HUES6 (cell line): Measurements from ENCODE around the gene TEPSIN.
A peak's percentile ranks its signal among the peaks of the same experiment; 100 is the strongest.

Experiments
- H3K27ac ChIP-seq: 2 replicates; pipeline ENCODE4 v1.7.0; 2013; ENCODE audit warnings: low read depth, mild to moderate bottlenecking, low read length, inconsistent platforms
- H3K27me3 ChIP-seq: 2 replicates; pipeline ENCODE4 v1.6.1; 2013; ENCODE audit warnings: low read length; ENCODE audit not compliant: control insufficient read depth, insufficient read depth
- H3K36me3 ChIP-seq: 2 replicates; pipeline ENCODE4 v1.6.1; 2013; ENCODE audit warnings: low read length; ENCODE audit not compliant: control insufficient read depth, insufficient read depth
- H3K4me1 ChIP-seq: 2 replicates; pipeline ENCODE4 v1.6.1; 2013; ENCODE audit warnings: low read length; ENCODE audit not compliant: control insufficient read depth, insufficient read depth
- H3K4me3 ChIP-seq: 2 replicates; pipeline ENCODE4 v1.5.1; 2013; ENCODE audit warnings: low read depth, low read length
- H3K9ac ChIP-seq: one replicate; pipeline ENCODE4 v1.6.1; 2013; ENCODE audit warnings: mild to moderate bottlenecking, low read length
- H3K9me3 ChIP-seq: 2 replicates; pipeline ENCODE4 v1.6.1; 2013; ENCODE audit warnings: low read depth, low read length; ENCODE audit not compliant: control insufficient read depth, insufficient read depth

Gene TEPSIN, protein sequence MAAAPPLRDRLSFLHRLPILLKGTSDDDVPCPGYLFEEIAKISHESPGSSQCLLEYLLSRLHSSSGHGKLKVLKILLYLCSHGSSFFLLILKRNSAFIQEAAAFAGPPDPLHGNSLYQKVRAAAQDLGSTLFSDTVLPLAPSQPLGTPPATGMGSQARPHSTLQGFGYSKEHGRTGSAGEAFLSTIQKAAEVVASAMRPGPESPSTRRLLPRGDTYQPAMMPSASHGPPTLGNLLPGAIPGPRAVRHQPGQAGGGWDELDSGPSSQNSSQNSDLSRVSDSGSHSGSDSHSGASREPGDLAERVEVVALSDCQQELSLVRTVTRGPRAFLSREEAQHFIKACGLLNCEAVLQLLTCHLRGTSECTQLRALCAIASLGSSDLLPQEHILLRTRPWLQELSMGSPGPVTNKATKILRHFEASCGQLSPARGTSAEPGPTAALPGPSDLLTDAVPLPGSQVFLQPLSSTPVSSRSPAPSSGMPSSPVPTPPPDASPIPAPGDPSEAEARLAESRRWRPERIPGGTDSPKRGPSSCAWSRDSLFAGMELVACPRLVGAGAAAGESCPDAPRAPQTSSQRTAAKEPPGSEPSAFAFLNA

DNA sequence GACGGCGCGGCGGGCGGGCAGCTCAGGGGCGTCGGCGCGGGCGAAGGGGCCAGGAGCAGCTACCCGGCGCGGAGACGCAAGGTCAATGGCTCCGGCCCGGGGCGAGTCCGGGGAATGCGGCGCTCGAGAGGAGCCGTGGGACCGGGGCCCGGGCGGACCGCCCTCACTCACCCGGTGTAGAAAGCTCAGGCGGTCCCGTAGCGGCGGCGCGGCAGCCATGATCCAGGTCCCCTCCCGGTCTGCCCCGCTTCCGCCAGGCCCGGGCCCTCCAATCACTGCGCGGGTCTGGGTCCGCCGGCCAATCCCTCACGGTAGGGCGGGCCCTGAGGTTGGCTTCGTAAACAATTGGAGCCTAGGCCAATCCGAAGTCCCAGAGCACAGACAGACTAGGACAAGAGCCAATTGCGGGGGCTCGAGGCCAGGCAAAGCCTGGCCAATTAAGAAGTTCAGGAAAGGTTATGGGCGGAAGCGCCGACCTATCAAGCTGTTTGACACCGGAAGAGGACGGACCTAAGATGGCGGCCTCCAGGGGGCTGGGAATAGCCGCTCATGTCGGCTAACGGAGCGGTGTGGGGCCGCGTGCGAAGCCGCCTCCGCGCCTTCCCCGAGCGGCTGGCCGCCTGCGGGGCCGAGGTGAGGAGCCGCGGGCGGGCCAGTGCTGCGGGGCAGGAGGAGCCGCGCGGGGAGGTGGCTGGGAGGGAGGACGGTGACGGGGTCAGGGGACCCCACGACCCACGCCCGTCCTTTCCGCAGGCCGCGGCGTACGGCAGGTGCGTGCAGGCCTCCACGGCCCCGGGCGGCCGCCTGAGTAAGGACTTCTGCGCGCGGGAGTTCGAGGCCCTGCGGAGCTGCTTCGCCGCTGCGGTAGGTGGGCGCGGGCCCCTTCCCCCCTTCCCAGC is at the start of gene TEPSIN, which contains the start of gene NDUFAF8:
TEPSIN (minus strand) TSS at position 241 of the 899 bp plus-strand sequence; CDS start at position 219, 22 bp downstream.
NDUFAF8 (plus strand) TSS at position 504 of the 899 bp plus-strand sequence; CDS start at position 550, 46 bp downstream.
- Histone ChIP-seq H3K4me3 (peak within 1 kb of the TSS; percentile 85), H3K27ac (peak within 1 kb of the TSS; percentile 80), H3K27me3 (no peaks in the 10 kb centered on the region), H3K9ac (peak within 1 kb of the TSS; percentile 90), H3K4me1 (peaks cover 21% of the 10 kb centered on the region), H3K9me3 (no peaks in the 10 kb centered on the region), H3K36me3 (peaks cover 9% of the 10 kb centered on the region)

DNA sequence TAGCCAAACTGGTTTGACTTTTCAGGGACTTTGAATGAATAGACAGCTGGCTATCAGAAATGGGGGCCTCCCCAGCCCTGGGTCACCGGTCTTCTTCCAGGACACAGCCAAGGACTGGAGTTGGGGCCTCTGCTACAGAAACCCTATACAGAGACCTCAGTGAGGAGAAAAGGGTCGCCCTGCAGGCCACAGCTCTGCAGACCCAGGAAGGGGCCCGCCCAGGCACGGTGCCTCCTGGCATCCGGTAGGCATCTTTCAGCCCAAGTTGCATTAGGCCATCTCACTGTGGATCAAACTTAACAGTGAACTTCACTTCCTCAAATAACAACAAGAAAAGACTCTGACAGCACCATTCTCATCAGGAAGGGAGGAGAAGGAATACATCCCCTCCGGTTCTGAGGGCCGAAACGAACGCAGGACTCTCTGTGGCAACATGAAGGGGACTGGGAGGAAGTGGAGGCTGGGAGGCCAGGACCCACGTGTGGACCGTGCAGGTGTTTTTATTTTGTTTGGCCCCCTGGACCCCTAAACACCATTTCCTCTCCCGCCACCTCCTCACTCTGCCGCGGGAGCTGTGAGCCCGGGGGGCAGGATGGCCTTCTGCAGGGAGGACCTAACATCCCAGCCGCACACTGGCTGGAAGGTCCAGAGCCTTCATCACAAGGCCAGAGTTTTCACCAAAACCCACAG is 49.0 kb upstream of the TEPSIN start:
- Histone ChIP-seq H3K4me3 (no peak overlapping the region), H3K9me3 (no peaks in the 10 kb centered on the region), H3K4me1 (peaks cover 7% of the 10 kb centered on the region; the same call in 1 of the 2 replicates), H3K27me3 (no peaks in the 10 kb centered on the region), H3K36me3 (peaks cover 18% of the 10 kb centered on the region), H3K9ac (no peak overlapping the region), H3K27ac (no peak overlapping the region)

DNA sequence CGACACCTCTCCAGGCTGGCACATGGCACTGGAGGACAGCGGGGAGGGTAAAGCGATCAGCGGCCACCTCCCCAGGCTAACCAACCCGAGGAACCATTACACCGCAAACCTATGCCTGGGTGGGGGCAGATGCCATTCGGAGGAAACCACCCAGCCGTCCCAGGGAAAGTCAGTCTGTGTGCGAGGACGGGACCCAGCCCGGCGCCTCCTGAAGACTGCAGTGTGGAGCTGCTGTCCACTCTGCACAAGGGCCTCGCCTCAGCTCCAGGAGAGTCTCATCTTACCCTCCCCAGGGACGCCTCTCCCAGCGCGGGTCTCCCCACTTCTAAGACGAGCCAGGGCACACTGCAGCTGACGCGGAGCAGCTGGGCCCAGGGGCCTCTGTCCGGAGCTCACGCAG is 48.3 kb upstream of the TEPSIN start:
- Histone ChIP-seq H3K27ac (no peak overlapping the region), H3K9ac (no peak overlapping the region), H3K9me3 (no peaks in the 10 kb centered on the region), H3K27me3 (no peaks in the 10 kb centered on the region), H3K4me1 (peaks cover 7% of the 10 kb centered on the region; the same call in 1 of the 2 replicates), H3K36me3 (peaks cover 18% of the 10 kb centered on the region), H3K4me3 (no peak overlapping the region)

DNA sequence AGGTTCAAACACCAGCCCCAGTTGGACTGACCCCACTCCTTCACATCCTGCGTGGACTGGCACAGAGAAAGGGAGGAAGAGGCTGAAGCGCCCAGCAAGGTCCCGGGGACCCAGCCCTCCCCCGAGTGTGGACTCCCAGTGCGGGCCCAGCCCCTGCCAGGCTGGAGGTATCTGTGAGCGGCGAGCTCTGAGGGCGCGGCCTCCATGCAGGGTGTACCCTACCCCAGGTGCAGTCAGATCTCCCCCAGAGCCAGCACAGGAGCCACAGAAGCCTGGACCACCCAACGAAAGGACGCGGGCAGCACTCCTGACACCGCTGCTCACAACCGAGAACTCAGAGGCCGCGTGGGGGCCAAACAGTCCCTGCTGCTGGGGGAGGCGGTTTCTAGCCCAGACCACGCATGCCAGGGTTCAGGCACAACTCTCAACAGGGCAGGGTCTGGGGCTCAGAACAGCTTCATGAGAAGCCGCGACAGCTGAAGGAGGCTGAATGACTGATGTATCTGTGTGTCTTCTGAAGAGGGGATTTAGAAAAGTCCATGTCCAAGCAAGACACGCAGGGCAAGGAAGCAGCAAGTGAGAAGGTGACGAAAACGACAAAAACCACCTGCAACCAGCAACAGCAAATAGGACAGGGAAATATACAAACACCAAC is 47.8 kb upstream of the TEPSIN start:
- H3K9ac ChIP-seq, result no peak overlapping the region
- H3K27me3 ChIP-seq, result no peaks in the 10 kb centered on the region
- H3K36me3 ChIP-seq, result peaks cover 23% of the 10 kb centered on the region
- peaks cover 7% of the 10 kb centered on the region; the same call in 1 of the 2 replicates for H3K4me1 ChIP-seq
- no peak overlapping the region for H3K27ac ChIP-seq
- no peaks in the 10 kb centered on the region for H3K9me3 ChIP-seq
- H3K4me3 ChIP-seq, result no peak overlapping the region

DNA sequence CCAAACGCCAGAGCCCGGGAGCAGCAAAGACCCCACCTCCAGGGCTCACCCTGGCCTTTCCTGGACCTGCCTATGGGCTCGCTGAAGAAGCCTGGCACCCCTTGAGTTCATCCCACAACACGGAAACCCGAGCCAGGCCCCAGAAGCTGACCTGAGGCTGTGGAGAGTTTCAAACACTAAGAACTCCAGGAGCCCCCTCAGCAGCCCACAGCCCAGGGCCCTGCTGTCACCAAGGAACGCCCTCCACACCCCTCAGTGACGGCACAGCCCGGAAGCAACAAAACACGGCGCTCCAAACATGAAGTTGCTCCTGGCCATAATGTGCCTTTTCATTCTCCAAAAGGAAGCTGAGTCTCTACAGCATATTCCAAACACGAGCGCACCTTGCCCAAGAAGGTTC is 47.0 kb upstream of the TEPSIN start:
- H3K27me3 ChIP-seq, result no peaks in the 10 kb centered on the region
- H3K4me1 ChIP-seq, result peaks cover 7% of the 10 kb centered on the region; the same call in 1 of the 2 replicates
- H3K27ac ChIP-seq, result peak overlapping the region; percentile 52; the same call in 1 of the 2 replicates
- peaks cover 26% of the 10 kb centered on the region for H3K36me3 ChIP-seq
- no peaks in the 10 kb centered on the region for H3K9me3 ChIP-seq
- no peak overlapping the region for H3K4me3 ChIP-seq
- H3K9ac ChIP-seq, result no peak overlapping the region

DNA sequence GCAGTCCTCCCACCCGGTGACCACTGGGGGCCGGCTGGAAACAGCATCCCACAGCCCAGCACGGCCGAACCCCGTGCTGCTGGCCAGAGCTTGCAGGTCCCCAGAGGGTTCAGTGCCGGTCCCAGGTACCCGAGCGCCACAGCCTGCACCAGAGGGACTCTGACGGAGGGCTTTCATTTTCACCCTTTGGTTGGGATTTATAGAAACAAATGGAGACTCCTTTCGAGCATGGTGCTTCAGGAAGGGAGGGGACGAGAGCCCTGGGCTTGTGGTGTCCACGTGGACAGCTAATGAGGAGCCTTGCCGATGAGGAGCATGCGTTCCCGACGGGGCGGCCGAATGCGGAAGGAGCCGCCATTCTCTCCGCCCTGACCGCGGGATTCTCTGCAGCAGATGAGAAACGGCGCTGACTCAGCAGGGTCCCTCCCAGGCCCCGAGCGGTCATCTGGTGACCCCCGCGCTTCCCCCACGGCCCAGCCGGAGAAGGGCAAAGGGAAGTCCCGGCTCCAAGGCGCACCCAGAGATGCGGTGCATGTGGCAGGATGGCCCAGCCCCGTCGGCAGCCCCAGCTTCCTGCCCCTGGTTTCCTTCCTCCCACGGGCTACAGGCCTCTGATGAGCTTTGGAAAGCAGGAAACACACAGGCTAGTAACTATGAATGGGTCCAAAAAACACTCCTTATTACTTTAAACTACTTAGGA is 46.5 kb upstream of the TEPSIN start:
- Histone ChIP-seq H3K27me3 (no peaks in the 10 kb centered on the region), H3K4me1 (peaks cover 7% of the 10 kb centered on the region; the same call in 1 of the 2 replicates), H3K27ac (peak overlapping the region; percentile 52; the same call in 1 of the 2 replicates), H3K9ac (no peak overlapping the region), H3K36me3 (peaks cover 28% of the 10 kb centered on the region), H3K4me3 (no peak overlapping the region), H3K9me3 (no peaks in the 10 kb centered on the region)

DNA sequence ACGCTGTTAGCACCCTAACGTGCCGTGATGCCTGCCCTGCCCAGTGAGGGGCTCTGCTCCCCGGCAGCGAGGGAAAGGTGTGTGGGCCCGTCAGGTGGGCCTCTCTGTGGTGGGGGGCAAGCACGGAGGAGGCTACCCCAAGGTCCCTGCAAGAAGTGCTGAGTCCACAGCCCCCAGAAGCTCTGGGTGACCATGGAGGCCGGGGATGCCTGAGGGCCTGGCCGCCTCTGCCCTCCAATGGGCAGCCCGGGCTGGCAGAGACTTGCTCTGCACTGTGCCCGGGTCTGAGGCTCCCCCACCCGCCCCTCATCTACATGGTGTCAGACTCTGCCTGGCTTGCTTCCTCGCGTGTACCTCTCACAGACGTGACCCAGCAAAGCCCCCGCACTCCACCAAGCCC is 44.0 kb upstream of the TEPSIN start:
- peaks cover 7% of the 10 kb centered on the region; the same call in 1 of the 2 replicates for H3K4me1 ChIP-seq
- H3K27ac ChIP-seq, result no peak overlapping the region
- H3K36me3 ChIP-seq, result peaks cover 36% of the 10 kb centered on the region
- no peaks in the 10 kb centered on the region for H3K27me3 ChIP-seq
- no peaks in the 10 kb centered on the region for H3K9me3 ChIP-seq
- H3K4me3 ChIP-seq, result no peak overlapping the region
- no peak overlapping the region for H3K9ac ChIP-seq

DNA sequence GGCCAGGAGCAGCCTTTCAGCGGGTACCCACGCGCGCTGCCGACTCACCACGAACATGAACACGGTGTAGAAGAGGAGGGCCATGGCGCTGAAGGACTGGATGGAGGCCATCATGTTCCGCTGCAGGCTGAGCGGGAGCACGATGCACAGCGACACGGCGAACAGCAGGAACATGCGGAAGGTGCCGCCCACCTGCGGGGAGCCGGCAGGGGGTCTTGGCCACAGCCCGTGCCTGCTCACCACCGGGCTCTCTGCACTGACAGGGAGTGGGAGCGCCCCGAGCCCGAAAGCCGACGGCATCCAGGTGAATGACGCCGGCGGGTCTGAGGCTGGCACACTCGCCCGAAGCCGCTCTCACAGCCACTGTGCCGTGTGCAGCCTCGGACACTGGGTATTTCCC is 43.3 kb upstream of the TEPSIN start:
- H3K27me3 ChIP-seq, result no peaks in the 10 kb centered on the region
- H3K36me3 ChIP-seq, result peaks cover 32% of the 10 kb centered on the region
- H3K9ac ChIP-seq, result no peak overlapping the region
- peaks cover 7% of the 10 kb centered on the region; the same call in 1 of the 2 replicates for H3K4me1 ChIP-seq
- no peaks in the 10 kb centered on the region for H3K9me3 ChIP-seq
- no peak overlapping the region for H3K4me3 ChIP-seq
- no peak overlapping the region for H3K27ac ChIP-seq

DNA sequence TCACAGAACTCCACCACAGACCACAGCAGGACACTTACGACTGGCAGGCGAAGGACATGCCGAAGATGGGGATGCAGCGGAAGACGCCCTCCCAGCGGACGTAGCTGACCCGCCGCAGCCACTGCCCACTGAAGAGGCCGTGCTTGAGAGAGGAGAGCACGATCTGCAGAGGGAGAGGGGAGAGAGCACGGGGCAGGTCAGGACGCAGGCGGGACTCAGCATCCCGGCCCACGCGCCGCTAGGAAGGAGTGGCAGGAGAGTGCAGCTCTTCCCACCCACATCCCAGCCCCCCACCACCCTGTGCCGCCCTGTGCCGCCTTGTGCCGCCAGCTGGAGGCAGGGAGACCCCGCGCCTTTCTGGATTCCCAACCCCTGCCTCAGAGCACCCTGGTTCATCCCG is 41.7 kb upstream of the TEPSIN start:
- no peak overlapping the region for H3K4me3 ChIP-seq
- no peak overlapping the region for H3K27ac ChIP-seq
- no peak overlapping the region for H3K9ac ChIP-seq
- H3K36me3 ChIP-seq, result peaks cover 46% of the 10 kb centered on the region
- no peaks in the 10 kb centered on the region for H3K27me3 ChIP-seq
- H3K9me3 ChIP-seq, result no peaks in the 10 kb centered on the region
- peaks cover 4% of the 10 kb centered on the region; the same call in 1 of the 2 replicates for H3K4me1 ChIP-seq
